Measurements from ENCODE around the gene AGR2. TPM values are rescaled to one million over a fixed set of nuclear protein-coding genes. Genes with fewer than 3 reads are reported as not detected.

AGR2 gene
- total RNA-seq, 1 experiment from 2014 or later: 0.93 TPM

DNA sequence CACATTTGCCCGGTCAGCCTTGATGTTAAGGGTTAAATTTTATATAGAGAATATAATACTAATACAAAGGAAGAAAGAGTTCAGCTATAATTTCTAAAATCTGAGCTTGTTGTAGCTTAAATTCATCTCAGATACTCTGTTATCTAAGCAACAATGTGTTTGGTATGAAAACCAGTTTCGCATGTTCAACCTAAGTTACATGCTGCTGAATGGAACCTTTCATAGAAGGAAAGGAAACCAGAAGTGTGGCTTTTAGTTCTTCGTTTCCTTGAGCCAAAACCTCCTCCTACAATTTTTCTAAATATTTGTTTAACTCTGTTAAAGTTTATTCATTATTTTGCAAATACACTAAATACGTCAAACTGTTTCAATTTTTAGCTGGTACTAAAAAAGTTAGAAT, 18.5 kb downstream of the AGR2 start:
- Histone ChIP-seq H2AFZ (ENCODE audit: low read depth, low read length, poor library complexity, severe bottlenecking) (no peak overlapping the region), H3K27ac (ENCODE audit: low read depth, low read length) (no peak overlapping the region), H3K4me3 (replicated peaks in 1 of 2; ENCODE audit: low read depth in 1 of 2, low read length in 2 of 2) (no peak overlapping the region), H3K79me2 (ENCODE audit: insufficient read depth, low read length) (no peaks in the 10 kb centered on the region), H4K20me1 (ENCODE audit: insufficient read depth) (no peaks in the 10 kb centered on the region), H3K4me1 (ENCODE audit: control insufficient read depth in 1 of 2, insufficient read depth in 2 of 2, low read length in 2 of 2) (no peaks in the 10 kb centered on the region), H3K4me2 (ENCODE audit: low read length) (no peak overlapping the region), H3K9me3 (ENCODE audit: control insufficient read depth in 1 of 2, insufficient read depth in 1 of 2, low read depth in 1 of 2, low read length in 2 of 2) (no peaks in the 10 kb centered on the region), H3K27me3 (ENCODE audit: insufficient read depth, low read length) (no peaks in the 10 kb centered on the region), H3K9me2 (ENCODE audit: insufficient read depth) (no peaks in the 10 kb centered on the region), H3K36me3 (ENCODE audit: control insufficient read depth in 1 of 2, insufficient read depth in 2 of 2, low read length in 2 of 2) (no peaks in the 10 kb centered on the region; a peak in 1 of 4 replicates), H3K9ac (ENCODE audit: low read length) (no peak overlapping the region)
- ATAC-seq (no peak), DNase-seq (ENCODE audit: low read depth, low spot score) (no peak)
- POLR2A ChIA-PET: no interaction called here
- TF ChIP-seq EGR1 (IDR thresholded peaks at IDR 0.05; ENCODE audit: low read depth): no peak
- TF ChIP-seq ATF3 (IDR thresholded peaks at IDR 0.05): no peak
- no peak for TF ChIP-seq SRF (IDR thresholded peaks at IDR 0.05; ENCODE audit: low read depth)
- TF ChIP-seq CBX3 (IDR thresholded peaks at IDR 0.05; ENCODE audit: low read depth): no peak
- intact Hi-C loops (cut with micrococcal nuclease): no loop called here
- BruUV-seq (replicated peaks): no TSS peak
- CTCF ChIA-PET: no interaction called here
- RAD21 ChIA-PET (ENCODE audit: low non-redundant PET in 1 of 2, low total read pairs in 2 of 2, uncharacterized antibody in 2 of 2, unreplicated experiment in 2 of 2): no interaction called here

DNA sequence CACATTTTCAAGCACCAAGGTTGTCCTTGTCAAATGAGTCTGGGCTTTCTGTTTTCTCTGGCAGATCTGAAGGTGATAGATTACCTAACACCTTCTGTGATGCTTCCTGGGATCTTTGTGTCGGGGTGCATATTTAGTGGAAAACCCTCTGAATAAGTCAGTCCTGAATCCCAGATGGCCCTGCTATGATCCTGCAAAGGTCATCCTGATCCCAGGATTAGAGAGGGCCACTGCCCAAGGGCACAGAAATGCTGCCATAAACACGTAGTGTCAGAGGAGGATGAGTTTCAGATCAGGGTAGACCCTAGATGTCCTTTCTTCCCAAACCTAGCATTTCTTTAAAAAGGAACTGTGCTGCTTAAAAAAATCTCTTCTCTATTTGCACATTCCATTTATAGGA, 19.0 kb downstream of the AGR2 start:
- Histone ChIP-seq H3K79me2 (ENCODE audit: insufficient read depth, low read length) (no peaks in the 10 kb centered on the region), H4K20me1 (ENCODE audit: insufficient read depth) (no peaks in the 10 kb centered on the region), H3K4me3 (replicated peaks in 1 of 2; ENCODE audit: low read depth in 1 of 2, low read length in 2 of 2) (no peak overlapping the region), H3K27me3 (ENCODE audit: insufficient read depth, low read length) (no peaks in the 10 kb centered on the region), H3K27ac (ENCODE audit: low read depth, low read length) (no peak overlapping the region), H3K9me2 (ENCODE audit: insufficient read depth) (no peaks in the 10 kb centered on the region), H3K4me1 (ENCODE audit: control insufficient read depth in 1 of 2, insufficient read depth in 2 of 2, low read length in 2 of 2) (no peaks in the 10 kb centered on the region), H3K9ac (ENCODE audit: low read length) (no peak overlapping the region), H3K9me3 (ENCODE audit: control insufficient read depth in 1 of 2, insufficient read depth in 1 of 2, low read depth in 1 of 2, low read length in 2 of 2) (no peaks in the 10 kb centered on the region), H2AFZ (ENCODE audit: low read depth, low read length, poor library complexity, severe bottlenecking) (no peak overlapping the region), H3K4me2 (ENCODE audit: low read length) (no peak overlapping the region), H3K36me3 (ENCODE audit: control insufficient read depth in 1 of 2, insufficient read depth in 2 of 2, low read length in 2 of 2) (no peaks in the 10 kb centered on the region; a peak in 1 of 4 replicates)
- ATAC-seq (no peak), DNase-seq (ENCODE audit: low read depth, low spot score) (no peak)
- intact Hi-C loops (cut with micrococcal nuclease): no loop called here
- BruUV-seq (replicated peaks): no TSS peak
- TF ChIP-seq ZBTB33 (IDR thresholded peaks at IDR 0.05; ENCODE audit: extremely low read depth, insufficient replicate concordance, low read length) (no peak), ZNF274 (IDR thresholded peaks at IDR 0.05; ENCODE audit: low read depth, low read length) (no peak), ELF1 (IDR thresholded peaks at IDR 0.05; ENCODE audit: borderline replicate concordance, low read depth) (no peak), CEBPB (IDR thresholded peaks at IDR 0.05; ENCODE audit: low read depth) (no peak), ZFX (IDR thresholded peaks at IDR 0.05) (no peak), JUND (IDR thresholded peaks at IDR 0.05) (no peak), CTCF (IDR thresholded peaks at IDR 0.05 in 2 of 3, conservative IDR thresholded peaks at IDR 0.05 in 1 of 3; ENCODE audit: borderline replicate concordance in 1 of 3, insufficient read depth in 1 of 3, low read depth in 2 of 3, low read length in 2 of 3) (no peak), SIN3A (IDR thresholded peaks at IDR 0.05; ENCODE audit: low read depth) (no peak), CBX3 (IDR thresholded peaks at IDR 0.05; ENCODE audit: low read depth) (no peak), YY1 (IDR thresholded peaks at IDR 0.05; ENCODE audit: extremely low read depth, insufficient replicate concordance, low read depth, low read length) (no peak), EGR1 (IDR thresholded peaks at IDR 0.05; ENCODE audit: low read depth) (no peak), ATF3 (IDR thresholded peaks at IDR 0.05) (no peak), TCF7L2 (IDR thresholded peaks at IDR 0.05; ENCODE audit: borderline replicate concordance, extremely low read depth, insufficient read depth, insufficient read length) (no peak), RAD21 (IDR thresholded peaks at IDR 0.05; ENCODE audit: low read depth) (no peak)
- TF ChIP-seq, protein P1, sequence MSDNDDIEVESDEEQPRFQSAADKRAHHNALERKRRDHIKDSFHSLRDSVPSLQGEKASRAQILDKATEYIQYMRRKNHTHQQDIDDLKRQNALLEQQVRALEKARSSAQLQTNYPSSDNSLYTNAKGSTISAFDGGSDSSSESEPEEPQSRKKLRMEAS (IDR thresholded peaks at IDR 0.05): no peak
- POLR2A ChIA-PET: no interaction called here
- RAD21 ChIA-PET (ENCODE audit: low non-redundant PET in 1 of 2, low total read pairs in 2 of 2, uncharacterized antibody in 2 of 2, unreplicated experiment in 2 of 2): no interaction called here
- CTCF ChIA-PET: no interaction called here
